PFSK-1 (cell line): Measurements from ENCODE around the gene PNMA1.

ENCODE experiments used
- FOXP2 ChIP-seq: optimal IDR thresholded peaks from 2 replicates; pipeline ENCODE3; 2011; ENCODE audit warnings: borderline replicate concordance, control low read depth, inconsistent platforms; ENCODE audit not compliant: insufficient read depth; ENCODE audit errors: extremely low read length, extremely low read depth
- POLR2AphosphoS5 ChIP-seq: IDR thresholded peaks from 2 replicates; pipeline ENCODE4 v1.6.1; 2012; ENCODE audit warnings: low read depth, mild to moderate bottlenecking, control low read depth, low read length, moderate library complexity
- SIN3A ChIP-seq: IDR thresholded peaks from 2 replicates; pipeline ENCODE4 v1.6.1; 2012; ENCODE audit warnings: mild to moderate bottlenecking, low read length, moderate library complexity, borderline replicate concordance; ENCODE audit not compliant: insufficient read depth
- TAF1 ChIP-seq: IDR thresholded peaks from 2 replicates; pipeline ENCODE4 v1.6.1; 2012; ENCODE audit warnings: low read length, control low read depth, borderline replicate concordance; ENCODE audit not compliant: insufficient read depth
- TF ChIP-seq, protein P1 (sequence below), 2 experiments: IDR thresholded peaks; 2 replicates each; pipeline versions ENCODE4 v1.6.1 to v1.8.0; 2011 to 2012; ENCODE audit warnings: low read depth in 2 of 2, low read length in 2 of 2, control low read depth in 1 of 2, inconsistent platforms in 1 of 2, mild to moderate bottlenecking in 1 of 2, moderate library complexity in 1 of 2; ENCODE audit not compliant: insufficient read depth in 1 of 2

PNMA1 gene

DNA sequence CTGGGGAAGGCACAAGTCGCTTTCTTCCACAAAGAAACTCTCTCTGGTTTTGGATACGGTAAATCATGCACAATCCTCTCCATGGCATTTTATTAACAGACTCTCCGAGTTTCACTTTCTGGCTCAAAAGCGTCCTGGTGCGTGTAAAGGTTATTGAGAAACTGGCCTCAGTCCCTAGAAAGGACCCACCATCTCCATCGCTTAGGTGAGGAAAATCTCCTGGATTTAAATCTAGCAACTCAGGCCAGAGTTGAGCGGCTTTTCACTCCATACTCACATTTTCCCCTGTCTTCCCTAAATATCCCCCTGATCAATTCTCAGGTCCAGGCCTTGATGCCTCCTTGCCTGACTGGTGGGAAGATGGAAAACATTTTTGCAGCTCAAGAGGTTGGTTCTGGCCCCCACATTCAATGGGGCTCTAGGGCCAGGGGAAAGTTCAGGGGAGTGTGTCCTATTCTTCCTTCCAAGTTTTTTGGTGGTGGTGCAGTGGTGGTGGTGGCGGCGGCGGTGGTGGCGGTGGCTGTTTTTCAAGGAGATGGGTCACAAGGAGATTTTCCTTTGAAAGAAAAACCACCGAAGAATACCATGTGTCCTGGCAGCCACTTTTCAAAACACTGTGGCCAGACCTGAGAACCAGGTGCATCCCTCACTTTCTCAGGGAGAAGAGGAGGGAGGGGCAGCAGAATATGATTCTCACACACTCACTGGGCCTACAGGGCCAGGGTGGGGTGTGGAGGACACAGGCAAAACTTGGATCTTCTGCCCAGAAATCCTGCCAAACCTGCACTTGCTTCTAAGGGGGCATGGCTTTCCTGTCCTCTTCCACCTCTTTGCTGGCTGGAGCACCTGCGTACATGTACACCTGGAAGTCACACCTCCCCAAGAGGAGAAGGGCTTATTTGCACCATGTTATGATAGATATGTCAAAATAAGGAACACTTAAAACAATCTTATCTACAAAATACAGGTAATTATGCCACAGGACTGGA, 46.7 kb upstream of the PNMA1 start:
- no peak for TF ChIP-seq TAF1
- TF ChIP-seq, protein P1, sequence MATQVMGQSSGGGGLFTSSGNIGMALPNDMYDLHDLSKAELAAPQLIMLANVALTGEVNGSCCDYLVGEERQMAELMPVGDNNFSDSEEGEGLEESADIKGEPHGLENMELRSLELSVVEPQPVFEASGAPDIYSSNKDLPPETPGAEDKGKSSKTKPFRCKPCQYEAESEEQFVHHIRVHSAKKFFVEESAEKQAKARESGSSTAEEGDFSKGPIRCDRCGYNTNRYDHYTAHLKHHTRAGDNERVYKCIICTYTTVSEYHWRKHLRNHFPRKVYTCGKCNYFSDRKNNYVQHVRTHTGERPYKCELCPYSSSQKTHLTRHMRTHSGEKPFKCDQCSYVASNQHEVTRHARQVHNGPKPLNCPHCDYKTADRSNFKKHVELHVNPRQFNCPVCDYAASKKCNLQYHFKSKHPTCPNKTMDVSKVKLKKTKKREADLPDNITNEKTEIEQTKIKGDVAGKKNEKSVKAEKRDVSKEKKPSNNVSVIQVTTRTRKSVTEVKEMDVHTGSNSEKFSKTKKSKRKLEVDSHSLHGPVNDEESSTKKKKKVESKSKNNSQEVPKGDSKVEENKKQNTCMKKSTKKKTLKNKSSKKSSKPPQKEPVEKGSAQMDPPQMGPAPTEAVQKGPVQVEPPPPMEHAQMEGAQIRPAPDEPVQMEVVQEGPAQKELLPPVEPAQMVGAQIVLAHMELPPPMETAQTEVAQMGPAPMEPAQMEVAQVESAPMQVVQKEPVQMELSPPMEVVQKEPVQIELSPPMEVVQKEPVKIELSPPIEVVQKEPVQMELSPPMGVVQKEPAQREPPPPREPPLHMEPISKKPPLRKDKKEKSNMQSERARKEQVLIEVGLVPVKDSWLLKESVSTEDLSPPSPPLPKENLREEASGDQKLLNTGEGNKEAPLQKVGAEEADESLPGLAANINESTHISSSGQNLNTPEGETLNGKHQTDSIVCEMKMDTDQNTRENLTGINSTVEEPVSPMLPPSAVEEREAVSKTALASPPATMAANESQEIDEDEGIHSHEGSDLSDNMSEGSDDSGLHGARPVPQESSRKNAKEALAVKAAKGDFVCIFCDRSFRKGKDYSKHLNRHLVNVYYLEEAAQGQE (IDR thresholded peaks at IDR 0.05; ENCODE audit: insufficient read depth in 1 of 2, low read depth in 2 of 2, low read length in 2 of 2), result no peak
- no peak for TF ChIP-seq SIN3A

GRCh38 chr14:73759714-73760597, 45.8 kb upstream of the PNMA1 start:
- TF ChIP-seq, protein P1 (IDR thresholded peaks at IDR 0.05; ENCODE audit: insufficient read depth in 1 of 2, low read depth in 2 of 2, low read length in 2 of 2), result no peak
- peak; percentile 77 for TF ChIP-seq POLR2AphosphoS5
- 0 out of 2 replicates have a peak, but pooled peaks have one; percentile 13 for TF ChIP-seq SIN3A
- TF ChIP-seq TAF1, result peak; percentile 80

GRCh38 chr14:73759183-73759713, 45.1 kb upstream of the PNMA1 start:
- TF ChIP-seq TAF1, result no peak
- no peak for TF ChIP-seq FOXP2
- no peak for TF ChIP-seq POLR2AphosphoS5
- TF ChIP-seq, protein P1 (IDR thresholded peaks at IDR 0.05; ENCODE audit: insufficient read depth in 1 of 2, low read depth in 2 of 2, low read length in 2 of 2), result no peak
- no peak for TF ChIP-seq SIN3A

DNA sequence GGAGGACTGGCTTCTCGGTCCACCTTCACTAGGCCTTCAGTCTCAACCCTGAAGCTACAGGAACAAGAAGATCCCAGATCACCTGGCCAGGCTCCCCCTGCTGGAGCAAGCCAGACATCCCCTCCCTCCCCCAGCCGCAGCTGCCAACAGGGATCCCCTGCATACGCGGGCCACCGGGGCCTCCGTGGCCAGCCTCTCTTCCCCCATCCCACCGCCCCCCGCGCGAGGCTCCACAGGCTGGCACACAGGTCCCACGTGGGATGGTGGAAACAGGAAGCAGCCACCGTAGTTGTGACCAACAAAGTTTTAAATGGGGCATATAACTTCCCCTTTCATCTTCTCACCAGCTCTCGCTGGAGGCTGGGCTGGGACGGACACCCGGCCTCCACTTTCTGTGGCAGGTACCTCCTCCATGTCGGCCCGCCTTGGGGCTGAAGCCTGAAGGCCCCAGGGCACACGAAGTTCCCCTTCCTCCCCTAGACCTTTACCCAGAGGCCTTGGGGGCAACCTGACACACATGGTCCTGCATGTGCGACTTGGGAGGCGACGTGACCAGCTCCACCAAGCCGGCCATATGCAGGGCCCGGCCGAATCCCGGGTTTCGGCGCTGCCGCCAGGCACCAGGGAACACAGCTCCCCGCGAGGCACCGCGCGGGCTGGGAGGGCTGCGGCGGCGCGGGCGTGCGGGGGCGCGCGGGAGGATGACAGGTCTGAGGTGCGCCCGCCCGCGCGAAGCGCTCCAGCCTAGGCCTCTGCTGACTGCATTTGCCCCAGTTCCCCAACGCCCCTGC, 44.4 kb upstream of the PNMA1 start:
- TF ChIP-seq, protein P1 (IDR thresholded peaks at IDR 0.05; ENCODE audit: insufficient read depth in 1 of 2, low read depth in 2 of 2, low read length in 2 of 2), result no peak
